Measurements from ENCODE around the gene NRROS.

NRROS gene

GRCh38 chr3:196650740-196651311 lies 11.3 kb downstream of the NRROS start:
- DNase-seq (ENCODE audit: low read depth) = no peak

DNA sequence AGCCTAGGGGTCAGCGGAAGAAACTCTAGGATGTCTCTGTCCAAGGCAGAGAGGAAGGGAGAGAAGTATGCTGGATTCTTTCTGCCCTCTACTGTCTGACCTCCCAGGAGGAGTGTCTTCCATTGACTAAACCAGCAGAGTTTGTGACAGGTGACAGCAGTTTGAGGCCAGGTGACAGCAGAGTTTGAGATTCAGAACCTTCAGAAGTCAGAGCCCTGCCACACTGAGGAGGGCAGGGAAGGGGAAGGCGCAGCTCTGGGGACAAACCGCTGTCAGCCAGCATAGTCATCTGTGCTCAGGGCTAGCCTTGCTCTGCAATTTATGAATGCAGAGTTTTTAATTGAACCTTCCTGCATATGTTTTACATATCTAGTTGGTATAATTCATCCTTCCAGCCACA lies 12.3 kb downstream of the NRROS start:
- DNase-seq (ENCODE audit: low read depth) = no peak

DNA sequence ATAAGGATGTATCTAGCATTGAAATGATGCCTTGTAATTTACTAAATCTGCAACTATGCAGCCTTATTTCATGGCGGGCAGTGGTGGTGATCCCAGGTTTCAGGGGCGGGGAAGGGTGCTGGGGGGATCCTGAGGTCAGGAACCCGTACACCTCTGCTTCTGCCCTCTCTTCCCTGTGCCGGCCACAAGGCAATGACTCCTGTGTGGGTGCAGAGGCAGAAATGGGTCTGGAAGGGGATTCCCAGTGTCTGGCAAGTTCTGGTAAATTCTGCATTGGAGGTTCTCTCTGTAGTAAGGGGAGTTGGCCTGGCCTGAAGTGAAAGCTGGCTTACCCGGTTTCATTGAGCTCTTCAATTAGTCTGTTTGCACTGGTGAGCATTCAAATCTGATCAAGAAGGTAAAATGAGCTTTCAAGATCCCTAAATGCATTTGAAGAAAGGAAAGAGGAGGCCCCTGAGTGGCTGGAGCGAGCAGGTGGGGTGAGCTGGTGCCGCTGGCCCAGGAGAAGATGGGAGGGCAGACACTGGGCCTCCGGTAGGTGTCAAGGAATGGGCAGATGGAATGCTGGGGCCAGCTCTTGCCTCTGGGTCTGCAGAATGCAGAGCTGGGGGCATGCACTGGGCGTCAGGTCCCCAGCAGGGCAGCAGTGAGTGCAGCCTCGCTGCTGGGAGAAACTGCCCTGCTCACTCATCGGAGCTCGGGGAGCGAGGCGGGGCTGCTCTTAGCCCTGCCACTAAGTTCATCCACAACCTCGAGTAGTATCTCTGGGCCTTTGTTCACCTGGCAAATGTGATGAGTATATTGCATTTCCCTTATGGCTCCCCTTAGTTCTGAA lies 13.7 kb downstream of the NRROS start:
- no peak for DNase-seq (ENCODE audit: low read depth)

- DNase-seq (ENCODE audit: low read depth) = no peak
These were observed 14.7 kb downstream of the NRROS start for GRCh38 chr3:196654006-196654734.

- no peak for DNase-seq (ENCODE audit: low read depth)
These were observed 15.2 kb downstream of the NRROS start for GRCh38 chr3:196654735-196655090.

DNA sequence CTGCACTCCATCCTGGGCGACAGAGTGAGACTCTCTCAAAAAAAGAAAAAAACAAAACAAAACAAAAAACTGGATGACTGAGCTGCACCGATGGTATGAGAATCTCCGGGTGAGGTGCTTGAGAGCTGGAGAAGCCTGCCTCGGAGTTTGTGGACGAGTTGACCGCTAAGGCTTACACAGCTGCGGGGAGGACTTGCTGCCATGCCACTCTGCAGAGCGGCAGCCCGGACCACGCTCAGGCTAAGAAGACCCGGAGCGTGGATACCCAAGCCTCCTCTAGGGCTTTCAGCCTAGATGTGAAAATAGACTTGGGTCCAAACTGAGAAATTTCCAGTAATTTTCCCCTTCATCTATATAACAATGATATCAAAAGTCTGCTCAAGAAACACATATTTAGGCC lies 16.0 kb downstream of the NRROS start:
- DNase-seq (ENCODE audit: low read depth) = no peak

- no peak for DNase-seq (ENCODE audit: low read depth)
These were observed 16.7 kb downstream of the NRROS start for GRCh38 chr3:196656213-196656612.

- no peak for DNase-seq (ENCODE audit: low read depth)
These were observed 20.4 kb downstream of the NRROS start for GRCh38 chr3:196659901-196660351.

DNA sequence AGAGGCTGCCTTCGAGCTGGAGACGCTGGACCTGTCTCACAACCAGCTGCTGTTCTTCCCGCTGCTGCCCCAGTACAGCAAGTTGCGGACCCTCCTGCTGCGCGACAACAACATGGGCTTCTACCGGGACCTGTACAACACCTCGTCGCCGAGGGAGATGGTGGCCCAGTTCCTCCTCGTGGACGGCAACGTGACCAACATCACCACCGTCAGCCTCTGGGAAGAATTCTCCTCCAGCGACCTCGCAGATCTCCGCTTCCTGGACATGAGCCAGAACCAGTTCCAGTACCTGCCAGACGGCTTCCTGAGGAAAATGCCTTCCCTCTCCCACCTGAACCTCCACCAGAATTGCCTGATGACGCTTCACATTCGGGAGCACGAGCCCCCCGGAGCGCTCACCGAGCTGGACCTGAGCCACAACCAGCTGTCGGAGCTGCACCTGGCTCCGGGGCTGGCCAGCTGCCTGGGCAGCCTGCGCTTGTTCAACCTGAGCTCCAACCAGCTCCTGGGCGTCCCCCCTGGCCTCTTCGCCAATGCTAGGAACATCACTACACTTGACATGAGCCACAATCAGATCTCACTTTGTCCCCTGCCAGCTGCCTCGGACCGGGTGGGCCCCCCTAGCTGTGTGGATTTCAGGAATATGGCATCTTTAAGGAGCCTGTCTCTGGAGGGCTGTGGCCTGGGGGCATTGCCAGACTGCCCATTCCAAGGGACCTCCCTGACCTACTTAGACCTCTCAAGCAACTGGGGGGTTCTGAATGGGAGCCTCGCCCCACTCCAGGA lies 21.1 kb downstream of the NRROS start:
- no peak for DNase-seq (ENCODE audit: low read depth)

DNA sequence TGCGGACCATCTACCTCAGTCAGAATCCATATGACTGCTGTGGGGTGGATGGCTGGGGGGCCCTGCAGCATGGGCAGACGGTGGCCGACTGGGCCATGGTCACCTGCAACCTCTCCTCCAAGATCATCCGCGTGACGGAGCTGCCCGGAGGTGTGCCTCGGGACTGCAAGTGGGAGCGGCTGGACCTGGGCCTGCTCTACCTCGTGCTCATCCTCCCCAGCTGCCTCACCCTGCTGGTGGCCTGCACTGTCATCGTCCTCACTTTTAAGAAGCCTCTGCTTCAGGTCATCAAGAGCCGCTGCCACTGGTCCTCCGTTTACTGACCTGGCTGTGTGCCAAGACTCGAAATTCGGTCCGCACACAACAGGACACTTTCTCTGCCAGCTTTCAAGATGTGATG lies 21.9 kb downstream of the NRROS start:
- DNase-seq (ENCODE audit: low read depth) = no peak

DNA sequence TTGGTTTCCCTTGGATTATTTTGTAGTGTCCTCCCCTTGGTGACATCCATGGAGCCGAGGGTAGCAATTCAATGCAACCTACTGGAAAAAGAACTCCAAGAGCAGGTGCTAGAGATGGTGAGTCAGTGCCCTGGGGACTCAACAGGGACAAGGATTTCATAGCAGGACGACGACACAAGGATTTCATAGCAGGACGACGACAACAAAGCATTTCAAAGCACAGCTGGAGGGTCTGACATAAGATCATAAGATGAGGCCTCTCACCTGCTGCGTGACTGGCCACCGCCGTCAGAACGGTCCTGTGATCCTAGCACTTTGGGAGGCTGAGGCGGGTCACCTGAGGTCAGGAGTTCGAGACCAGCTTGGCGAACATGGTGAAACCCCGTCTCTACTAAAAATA lies 22.5 kb downstream of the NRROS start:
- no peak for DNase-seq (ENCODE audit: low read depth)

DNA sequence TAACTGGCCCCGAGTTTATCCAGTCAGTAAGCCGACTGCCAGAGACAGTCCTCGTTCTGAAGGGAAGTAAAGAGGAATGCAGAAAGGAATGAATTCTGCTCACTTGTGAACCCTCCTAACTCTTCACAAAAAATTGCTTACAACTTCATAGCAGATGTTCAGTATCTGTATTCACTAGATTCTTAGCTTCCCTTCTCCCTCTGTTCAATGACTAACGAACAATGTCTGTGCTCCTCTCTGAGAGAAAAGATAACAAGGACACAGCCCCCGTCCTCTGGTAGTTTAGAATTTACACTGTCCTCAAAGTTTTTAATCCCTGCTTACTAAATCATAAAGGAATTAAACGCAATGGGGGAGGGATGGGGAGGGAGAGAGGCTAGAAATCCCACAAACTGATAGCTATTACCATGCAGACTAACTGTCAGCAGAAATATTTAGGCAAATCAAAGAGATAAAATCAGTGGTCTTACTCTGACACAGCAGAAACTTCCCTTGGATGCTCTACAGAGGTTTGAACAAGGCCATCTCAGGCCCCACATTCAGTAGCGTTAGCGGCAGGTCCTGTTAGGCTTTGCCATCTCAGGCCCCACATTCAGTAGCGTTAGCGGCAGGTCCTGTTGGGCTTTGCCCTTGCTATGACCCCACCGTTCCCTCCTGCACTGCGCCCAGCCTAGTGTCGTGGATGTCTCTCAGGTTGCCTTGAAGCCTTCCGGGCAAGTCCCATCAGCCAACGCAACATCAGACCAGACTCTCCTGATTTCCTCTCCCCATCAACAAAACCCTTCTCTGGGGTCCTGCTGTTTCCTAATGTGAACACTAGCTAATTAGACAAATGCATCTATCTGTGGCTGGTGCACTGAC lies 23.4 kb downstream of the NRROS start:
- no peak for DNase-seq (ENCODE audit: low read depth)

GRCh38 chr3:196666001-196666867 lies 26.7 kb downstream of the NRROS start:
- DNase-seq (ENCODE audit: low read depth) = no peak

DNA sequence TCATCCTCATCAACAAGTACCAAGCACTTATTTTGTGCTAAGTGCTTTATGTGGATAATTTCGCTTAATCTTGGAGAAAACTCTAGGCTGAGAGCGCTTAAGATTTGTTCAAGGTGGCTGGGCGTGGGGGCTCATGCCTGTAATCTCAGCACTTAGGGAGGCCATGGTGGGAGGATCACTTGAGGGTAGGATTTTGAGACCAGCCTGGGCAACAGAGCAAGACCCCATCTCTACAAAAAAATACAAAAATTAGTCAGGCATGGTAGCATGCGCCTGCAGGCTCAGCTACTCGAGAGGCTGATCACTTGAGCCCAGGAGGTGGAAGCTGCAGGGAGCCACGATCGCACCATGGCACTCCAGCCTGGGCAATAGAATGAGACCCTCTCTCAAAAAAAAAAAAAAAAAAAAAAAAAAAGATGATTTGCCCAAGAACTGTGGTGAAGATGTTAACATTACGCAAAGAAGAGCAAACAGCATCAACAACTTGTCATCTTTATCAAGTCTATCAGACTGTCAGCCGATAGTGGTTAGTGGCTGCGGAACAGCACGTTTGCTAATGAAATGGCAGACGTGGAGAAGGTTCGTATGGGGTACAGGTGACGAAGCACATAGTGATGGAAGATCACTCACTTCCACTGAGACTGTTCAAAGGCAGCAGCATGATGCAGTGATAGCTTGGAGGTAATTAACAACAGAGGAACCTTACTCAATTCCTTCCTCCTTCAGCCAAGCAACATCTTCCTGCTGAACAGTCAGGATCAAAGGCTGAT lies 27.7 kb downstream of the NRROS start:
- no peak for DNase-seq (ENCODE audit: low read depth)

DNA sequence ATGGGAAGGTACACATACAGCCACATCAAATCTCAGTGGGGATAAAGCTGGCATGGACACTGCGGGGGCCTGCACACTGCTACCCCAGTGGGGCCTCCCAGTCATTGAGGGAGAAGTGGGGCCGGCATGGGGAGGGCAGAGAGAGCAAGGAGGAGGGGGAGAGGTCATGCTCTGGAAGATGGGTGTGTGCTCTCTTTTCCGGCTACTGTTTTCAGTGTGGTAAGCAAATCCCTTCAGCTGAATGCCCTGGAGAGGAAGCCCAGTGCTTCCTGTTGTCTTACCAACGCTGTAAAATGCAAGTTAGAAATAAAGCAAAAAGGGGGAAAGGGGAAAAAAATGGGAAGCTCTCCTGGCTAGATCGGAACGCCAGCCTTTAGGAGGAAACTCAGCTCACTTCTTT lies 30.8 kb downstream of the NRROS start:
- no peak for DNase-seq (ENCODE audit: low read depth)

DNA sequence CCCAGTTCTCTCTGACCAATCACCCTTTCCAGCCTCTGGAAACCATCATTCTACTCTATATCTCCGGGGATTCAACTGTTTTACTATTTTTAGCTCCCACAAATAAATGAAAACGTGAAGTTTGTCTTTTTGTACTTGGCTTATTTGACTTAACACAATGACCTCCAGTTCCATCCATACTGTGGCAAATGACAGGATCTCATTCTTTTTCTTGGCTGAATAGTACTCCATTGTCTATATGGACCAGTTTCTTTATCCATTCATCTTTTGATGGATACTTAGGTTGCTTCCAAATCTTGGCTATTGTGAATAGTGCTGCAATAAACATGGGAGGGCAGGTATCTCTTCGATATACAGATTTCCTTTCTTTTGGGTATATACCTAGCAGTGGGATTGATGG lies 34.1 kb downstream of the NRROS start:
- no peak for DNase-seq (ENCODE audit: low read depth)

DNA sequence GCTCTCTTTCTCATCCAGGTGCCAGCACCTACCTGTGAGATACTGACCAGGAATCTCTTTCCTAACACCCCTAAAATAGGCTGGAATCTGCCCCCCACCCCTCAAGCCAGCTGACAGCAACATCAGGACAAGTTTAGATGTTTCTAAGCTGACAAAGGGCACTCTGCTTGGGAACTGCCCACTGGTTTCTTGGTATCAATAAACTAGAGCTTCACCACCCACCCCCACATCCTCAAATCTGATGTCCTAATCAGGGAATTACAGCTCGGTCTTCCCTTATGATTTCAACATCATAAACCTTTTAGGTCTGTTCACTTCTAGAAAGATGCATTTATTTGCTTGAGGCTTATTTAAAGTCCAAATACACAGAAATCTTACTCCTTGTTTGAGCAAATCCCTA lies 37.9 kb downstream of the NRROS start:
- DNase-seq (ENCODE audit: low read depth) = no peak

DNA sequence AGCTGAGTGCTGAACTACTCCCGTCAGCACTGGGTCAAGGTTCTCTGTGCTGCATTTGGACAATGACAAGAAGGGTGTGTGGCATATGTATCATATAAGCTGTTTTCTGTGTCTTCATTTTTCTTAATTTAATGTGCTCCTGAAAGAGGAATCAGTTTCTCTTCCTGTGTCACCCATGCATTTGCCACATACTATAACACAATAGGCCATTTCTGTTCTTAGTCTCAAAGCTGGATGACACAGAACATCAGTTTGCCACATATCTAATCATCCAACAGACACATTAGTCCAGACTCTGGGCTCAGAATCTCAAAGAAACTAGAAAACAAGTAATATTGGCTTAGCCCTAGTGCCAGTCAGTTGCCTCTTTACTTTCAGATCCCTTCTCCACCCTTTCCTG lies 38.4 kb downstream of the NRROS start:
- DNase-seq (ENCODE audit: low read depth) = no peak

GRCh38 chr3:196684548-196685407 lies 45.3 kb downstream of the NRROS start:
- DNase-seq (ENCODE audit: low read depth) = peak; percentile 48

Measured in activated gamma-delta T cell treated with anti-CD3 and anti-CD28 coated beads, Interleukin-2, amount 50 U/mL, for 16 hours (primary cell).